HG02981 (cell line): ENCODE data around the gene FOXO3.
A peak's percentile ranks its signal among the peaks of the same experiment; 100 is the strongest.

Experiments used
- ATAC-seq: cut with Tn5 transposase; IDR thresholded peaks from one replicate; pipeline ENCODE4 v1.9.1; 2021; ENCODE audit warnings: mild to moderate bottlenecking, moderate library complexity; ENCODE audit not compliant: unreplicated experiment

Gene FOXO3

GRCh38 chr6:108574457-108575141 is 13.9 kb downstream of the FOXO3 start:
- ATAC-seq: no peak

GRCh38 chr6:108575905-108576494 is 15.3 kb downstream of the FOXO3 start:
- ATAC-seq: no peak

- no peak for ATAC-seq
These were observed 16.0 kb downstream of the FOXO3 start for GRCh38 chr6:108576709-108577108.

- ATAC-seq: no peak
These were observed 17.4 kb downstream of the FOXO3 start for GRCh38 chr6:108578166-108578565.

DNA sequence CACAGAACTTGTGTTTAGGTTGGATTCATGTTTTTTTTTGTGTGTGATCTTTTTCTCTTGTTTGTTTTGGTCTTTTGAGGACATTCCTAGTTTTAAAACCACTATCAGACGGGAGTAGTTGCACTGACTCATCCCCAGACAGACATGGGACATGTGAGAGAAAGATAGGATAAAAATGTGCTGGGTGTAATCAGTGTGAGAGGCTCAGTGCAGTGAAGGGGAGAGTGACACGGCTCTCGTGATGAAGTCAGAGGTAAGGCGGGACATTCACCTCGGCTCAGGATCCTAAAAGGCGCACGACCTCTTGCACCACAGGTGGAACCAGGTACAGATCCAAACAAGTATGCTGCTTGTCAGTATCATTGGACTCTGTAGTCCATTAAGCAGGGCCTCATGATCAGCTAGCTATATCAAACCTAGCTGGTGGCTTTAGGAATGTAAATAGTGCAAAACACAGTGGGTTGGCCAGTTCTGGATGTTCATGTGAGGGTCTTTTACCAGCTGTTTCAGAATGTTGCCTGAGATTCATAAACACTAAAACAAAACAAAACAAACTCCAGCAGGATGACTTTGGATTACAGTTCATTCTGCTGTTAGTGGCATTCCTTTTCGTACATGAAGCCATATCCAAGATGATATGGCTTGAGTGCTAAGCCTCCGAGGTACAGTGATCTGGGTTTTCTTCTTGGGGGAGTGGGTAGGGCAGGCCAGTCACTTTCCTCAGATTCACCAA is 18.0 kb downstream of the FOXO3 start:
- ATAC-seq: no peak

DNA sequence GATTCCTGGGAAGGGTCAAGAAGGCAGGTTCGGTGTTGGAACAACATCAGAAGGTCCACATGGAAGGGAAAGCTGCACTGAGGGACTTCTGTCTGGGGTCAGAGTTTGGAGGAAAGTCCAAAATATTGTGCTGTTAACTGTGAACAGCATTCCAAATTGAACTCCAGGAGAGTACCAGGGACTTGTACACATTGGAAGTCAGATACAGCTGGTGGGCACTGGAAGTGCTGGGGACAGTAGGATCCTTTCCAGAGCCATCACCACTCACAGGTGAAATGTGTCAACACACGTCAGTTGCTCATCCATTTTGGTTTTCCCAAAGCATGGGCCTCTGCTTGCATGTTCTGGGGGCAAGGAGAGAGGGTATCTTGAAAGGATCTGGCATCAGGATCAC is 18.6 kb downstream of the FOXO3 start:
- no peak for ATAC-seq

DNA sequence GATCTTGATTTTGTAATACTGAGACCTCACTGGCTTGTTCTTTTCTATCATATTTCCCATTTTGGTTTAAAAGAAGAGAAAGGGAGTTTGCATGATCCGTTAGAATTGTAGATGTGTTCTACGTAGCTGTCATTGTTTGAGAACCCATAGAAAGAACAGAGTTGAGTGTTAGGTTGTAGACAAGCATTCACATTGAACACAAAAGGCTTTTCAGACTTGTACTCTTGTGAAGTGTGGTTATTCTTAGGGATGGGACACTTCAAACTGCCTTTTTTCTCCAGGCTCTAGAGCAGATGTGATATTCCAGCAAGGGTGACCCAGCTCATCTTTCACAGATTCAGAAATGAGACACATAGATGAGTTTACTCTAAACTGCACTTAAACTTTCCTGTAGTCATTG is 19.9 kb downstream of the FOXO3 start:
- no peak for ATAC-seq

DNA sequence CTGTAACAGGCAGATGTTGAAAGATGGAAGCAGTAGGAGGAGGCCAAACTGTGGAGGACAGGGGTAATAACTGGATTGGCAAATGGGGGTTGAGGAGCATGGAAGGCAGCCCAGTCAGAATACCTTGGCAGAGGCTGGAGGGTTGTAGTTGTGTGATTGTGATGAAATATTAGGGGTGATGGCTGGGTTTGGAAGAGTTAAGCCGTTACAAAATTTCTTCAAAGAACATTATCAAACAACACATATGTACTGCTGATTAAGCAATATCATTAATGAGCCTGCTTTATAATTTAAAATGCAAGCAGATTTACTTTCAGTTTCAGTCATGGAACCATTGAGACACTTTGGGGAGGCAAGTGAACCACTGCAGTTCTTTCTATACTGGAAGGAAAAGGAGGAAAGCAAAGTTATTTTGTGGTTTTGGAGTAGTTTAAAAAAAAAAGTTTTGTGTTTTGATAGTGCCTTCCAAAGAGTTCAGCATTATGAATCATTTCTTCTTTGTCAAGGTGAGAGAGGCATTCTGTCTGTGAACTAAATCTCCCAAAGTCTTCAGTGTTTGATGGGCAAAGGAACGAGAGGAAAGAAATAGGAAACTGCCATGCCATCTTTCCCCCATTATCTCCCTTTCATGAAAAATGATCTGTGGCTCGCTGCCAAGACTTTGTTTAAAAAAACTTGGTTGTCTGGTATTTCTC is 20.7 kb downstream of the FOXO3 start:
- ATAC-seq: no peak

- ATAC-seq: no peak
These were observed 21.3 kb downstream of the FOXO3 start for GRCh38 chr6:108581932-108582475.

- no peak for ATAC-seq
These were observed 21.9 kb downstream of the FOXO3 start for GRCh38 chr6:108582618-108583017.

GRCh38 chr6:108584323-108584722 is 23.6 kb downstream of the FOXO3 start:
- ATAC-seq: no peak

- ATAC-seq: no peak
These were observed 24.6 kb downstream of the FOXO3 start for GRCh38 chr6:108585359-108585758.

DNA sequence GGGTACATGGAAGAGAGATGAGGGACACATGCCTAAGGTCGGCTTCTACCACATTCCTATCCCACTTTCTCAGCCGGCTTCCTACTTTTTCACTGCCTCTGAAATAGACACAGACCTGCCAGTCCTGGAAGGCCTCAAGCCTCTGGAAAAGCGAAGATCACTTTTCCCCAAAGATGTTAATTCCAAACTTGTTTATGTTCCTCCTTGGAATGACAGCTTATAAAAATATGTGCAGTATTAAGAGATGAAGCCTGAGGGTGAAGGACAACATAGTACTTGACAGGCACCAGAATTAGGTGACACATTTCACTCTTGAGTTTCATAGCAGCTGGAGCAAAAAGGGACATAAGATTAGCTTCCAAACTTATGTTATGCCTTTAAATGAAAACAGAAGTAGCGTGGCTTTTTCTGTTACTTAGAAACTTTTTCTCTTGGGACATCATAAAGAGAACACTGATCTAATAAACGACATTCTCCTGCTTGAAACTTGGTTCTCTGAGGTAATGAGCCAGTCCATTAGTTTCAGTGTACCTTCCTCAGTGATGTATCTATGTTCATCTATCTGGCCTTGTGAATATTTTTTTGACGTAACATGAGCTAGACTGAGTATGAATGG is 25.3 kb downstream of the FOXO3 start:
- ATAC-seq: no peak

DNA sequence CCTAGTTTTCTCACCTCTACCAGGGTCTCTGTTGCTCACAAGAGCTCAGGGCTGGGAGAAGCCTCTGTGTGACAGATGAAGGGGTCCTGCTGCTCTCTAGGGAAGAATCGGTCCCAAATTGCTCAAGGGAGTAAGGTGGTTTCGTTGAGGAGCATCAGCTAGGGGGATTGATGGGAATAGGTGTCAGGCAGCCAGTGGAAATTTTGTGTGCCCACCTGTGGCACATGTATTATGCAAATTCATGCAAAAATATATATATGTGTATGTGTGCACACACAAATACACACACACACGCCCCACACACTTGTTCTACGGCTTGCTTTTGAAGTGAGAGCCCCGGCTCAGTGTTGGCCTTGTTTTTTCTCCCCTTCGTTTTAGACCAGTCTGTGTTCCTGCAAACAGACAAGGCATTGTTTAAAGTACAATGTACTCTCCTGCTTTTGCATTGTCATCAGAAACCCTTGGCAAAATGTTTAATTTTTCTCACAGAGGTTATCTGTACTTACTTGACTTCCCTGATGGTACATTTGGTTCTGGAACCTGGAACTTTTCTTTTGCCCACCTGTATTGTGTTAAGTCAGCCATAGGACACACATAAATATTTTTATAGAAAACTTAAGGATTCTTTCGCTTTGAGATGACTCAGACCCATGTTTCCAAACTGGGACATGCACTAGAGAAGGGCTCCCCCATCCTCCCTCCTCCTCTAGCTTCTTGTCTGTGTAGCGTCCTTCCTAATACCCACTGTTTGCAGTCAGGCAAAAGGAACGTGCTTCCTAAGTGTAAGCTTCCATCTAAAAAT is 26.7 kb downstream of the FOXO3 start:
- ATAC-seq: no peak

DNA sequence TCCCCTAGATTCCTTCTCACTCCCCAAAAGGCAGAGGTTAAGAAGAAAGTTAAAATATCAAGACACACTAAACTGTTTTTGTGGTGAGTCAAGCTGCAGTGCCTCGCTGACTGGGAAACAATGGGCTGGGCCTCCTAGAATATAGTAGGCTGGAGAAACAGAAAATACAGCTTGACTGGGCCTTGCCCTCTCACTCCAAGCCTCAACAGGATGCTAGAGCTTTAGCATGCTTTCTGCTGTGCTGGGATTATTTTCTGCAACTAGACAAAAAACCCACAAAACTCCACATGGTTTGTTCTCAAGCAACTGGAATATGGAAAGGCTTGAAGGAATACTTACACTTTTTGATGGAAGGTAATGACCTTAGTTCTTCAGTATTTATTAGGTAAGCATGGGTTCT is 27.9 kb downstream of the FOXO3 start:
- no peak for ATAC-seq

- no peak for ATAC-seq
These were observed 28.6 kb downstream of the FOXO3 start for GRCh38 chr6:108589244-108589791.

DNA sequence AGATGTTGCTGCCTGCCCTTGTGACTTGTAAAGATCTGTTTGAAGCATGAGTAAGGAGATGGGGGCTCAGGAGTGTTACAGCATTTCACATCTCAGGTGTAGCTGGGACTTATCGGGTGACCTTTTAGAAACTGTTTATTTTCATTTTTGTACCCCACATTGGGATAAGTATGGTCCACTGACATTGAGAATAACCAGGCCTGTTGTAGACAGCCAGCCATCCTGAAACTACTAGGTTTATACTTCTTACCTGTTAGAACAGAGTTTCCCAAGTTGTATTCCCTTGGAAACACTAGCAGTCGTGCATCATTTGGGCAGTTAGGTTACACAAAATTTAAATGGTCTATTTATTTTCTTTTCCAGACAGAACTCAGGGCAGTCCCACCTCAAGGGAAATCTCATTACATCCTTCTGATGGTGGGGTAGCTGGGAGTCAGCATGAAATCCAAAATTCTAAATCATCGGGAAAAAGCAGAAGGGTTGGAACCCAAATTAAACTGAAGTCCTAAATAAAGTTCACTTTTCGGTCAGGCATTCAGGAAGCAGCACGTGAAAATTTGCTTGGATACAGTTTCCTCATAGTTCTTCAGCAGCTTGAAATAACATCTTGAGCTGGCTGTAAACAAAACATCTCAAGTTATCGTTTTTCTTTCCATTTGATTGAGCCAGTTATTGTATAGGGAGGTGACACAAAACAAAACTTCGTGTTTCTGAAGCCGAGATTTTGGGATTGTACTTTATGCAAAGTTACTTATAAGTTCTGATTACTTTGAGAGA is 30.5 kb downstream of the FOXO3 start:
- ATAC-seq: no peak

DNA sequence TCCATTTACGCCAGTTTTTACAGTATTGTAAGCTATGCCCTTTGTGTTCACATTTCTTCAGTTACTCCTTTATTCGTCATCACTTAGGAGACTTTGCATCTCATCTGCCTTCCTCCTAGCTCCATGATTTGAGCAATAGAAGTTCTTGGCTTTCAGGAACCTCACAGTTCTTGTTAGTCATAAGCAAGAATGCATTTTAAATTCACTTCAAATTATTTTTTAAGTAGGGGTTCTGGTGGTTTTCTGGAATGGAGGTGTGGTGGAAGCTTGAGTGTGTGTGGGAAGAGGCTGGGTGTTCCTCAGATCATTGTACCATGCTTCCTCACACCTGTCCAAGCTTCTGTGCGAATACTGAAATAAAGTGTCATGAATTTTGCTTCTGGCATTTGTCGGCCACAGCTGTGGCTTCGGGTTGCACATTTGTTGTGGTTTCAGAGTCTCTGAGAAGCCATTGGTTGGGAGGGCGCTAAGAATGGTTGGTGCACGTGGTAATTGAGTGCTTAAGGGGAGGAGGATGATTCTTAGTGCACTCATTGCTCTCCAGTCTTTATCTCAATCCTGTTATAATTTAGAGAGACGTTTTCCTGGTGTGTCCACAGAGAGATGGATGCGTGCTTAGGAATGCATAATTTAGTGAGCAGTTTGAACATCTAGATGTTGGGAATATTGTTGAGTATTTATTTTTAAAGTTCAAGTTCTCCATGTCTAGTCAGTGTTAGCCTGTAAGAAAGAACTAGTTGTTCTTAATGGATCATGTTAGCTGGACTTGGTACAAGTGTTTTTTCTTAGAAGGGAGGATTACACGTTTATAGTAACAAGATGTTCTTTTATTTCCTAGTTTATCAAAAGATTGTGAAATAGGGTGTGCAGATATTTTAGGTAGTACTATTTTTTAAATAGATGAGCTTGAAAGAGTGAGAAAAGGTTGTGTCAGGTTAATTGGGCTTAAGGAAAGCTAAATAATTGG is 31.9 kb downstream of the FOXO3 start:
- ATAC-seq: peak; percentile 78
